Liver (tissue), 9 donors: ENCODE data around the gene SQOR. TPM values are rescaled to one million over a fixed set of nuclear protein-coding genes. Genes with fewer than 3 reads are reported as not detected.

ENCODE experiments used
- DNase-seq: peaks from one replicate; pipeline ENCODE4 v3.0.0-alpha.2; 2017; ENCODE audit warnings: low spot score
- H3K27ac ChIP-seq, 2 donors: one replicate each; pipeline ENCODE4 v1.7.0; 2013; ENCODE audit warnings: inconsistent platforms in 2 of 2, low read length in 2 of 2, control low read depth in 1 of 2, low read depth in 1 of 2, mild to moderate bottlenecking in 1 of 2
- H3K27me3 ChIP-seq, 4 donors: one replicate each; pipeline versions ENCODE4 v1.6.1 to v1.7.0; 2013; ENCODE audit warnings: low read length in 3 of 4, inconsistent platforms in 1 of 4, mild to moderate bottlenecking in 1 of 4, moderate library complexity in 1 of 4; ENCODE audit not compliant: control insufficient read depth in 4 of 4, insufficient read depth in 4 of 4
- H3K36me3 ChIP-seq, 4 donors: one replicate each; pipeline versions ENCODE4 v1.6.1 to v1.7.0; 2013; ENCODE audit warnings: low read length in 3 of 4, mild to moderate bottlenecking in 3 of 4, low read depth in 1 of 4, moderate library complexity in 1 of 4; ENCODE audit not compliant: control insufficient read depth in 4 of 4, insufficient read depth in 3 of 4
- H3K4me1 ChIP-seq, 4 donors: one replicate each; pipeline versions ENCODE4 v1.6.1 to v1.7.0; 2013; ENCODE audit warnings: low read length in 3 of 4, mild to moderate bottlenecking in 3 of 4, moderate library complexity in 1 of 4; ENCODE audit not compliant: control insufficient read depth in 4 of 4, insufficient read depth in 4 of 4
- H3K4me3 ChIP-seq, 3 donors: one replicate each; pipeline versions ENCODE4 v1.6.1 to v1.7.0; 2013; ENCODE audit warnings: low read length in 3 of 3, control low read depth in 1 of 3, low read depth in 1 of 3, mild to moderate bottlenecking in 1 of 3
- H3K9ac ChIP-seq, 2 donors: one replicate each; pipeline ENCODE4 v1.7.0; 2013; ENCODE audit warnings: low read length in 2 of 2, mild to moderate bottlenecking in 2 of 2, moderate library complexity in 2 of 2, control low read depth in 1 of 2, low read depth in 1 of 2
- H3K9me3 ChIP-seq, 4 donors: one replicate each; pipeline versions ENCODE4 v1.6.1 to v1.7.0; 2013; ENCODE audit warnings: low read length in 3 of 4; ENCODE audit not compliant: control insufficient read depth in 4 of 4
- EGR1 ChIP-seq, 2 donors: IDR thresholded peaks; 2 replicates each; pipeline ENCODE4 v1.6.1; 2016 to 2018; ENCODE audit warnings: antibody characterized with exemption in 2 of 2, low read depth in 2 of 2
- FOXA1 ChIP-seq: IDR thresholded peaks from 2 replicates; pipeline ENCODE4 v1.6.1; 2016; ENCODE audit warnings: antibody characterized with exemption
- HNF4A ChIP-seq, 2 donors: conservative IDR thresholded peaks; 2 replicates each; pipeline ENCODE4 v1.6.1; 2016; ENCODE audit warnings: antibody characterized with exemption in 2 of 2, mild to moderate bottlenecking in 2 of 2
- HNF4G ChIP-seq: IDR thresholded peaks from 2 replicates; pipeline ENCODE4 v1.6.1; 2016; ENCODE audit warnings: antibody characterized with exemption
- RAD21 ChIP-seq, 2 donors: IDR thresholded peaks; 2 replicates each; pipeline ENCODE4 v1.6.1; 2016; ENCODE audit warnings: antibody characterized with exemption in 2 of 2, mild to moderate bottlenecking in 2 of 2
- RXRA ChIP-seq, 2 donors: IDR thresholded peaks; 2 replicates each; pipeline ENCODE4 v1.6.1; 2017 to 2018; ENCODE audit warnings: antibody characterized with exemption in 2 of 2, mild to moderate bottlenecking in 1 of 2
- SP1 ChIP-seq: IDR thresholded peaks from 2 replicates; pipeline ENCODE4 v1.6.1; 2018; ENCODE audit warnings: antibody characterized with exemption, mild to moderate bottlenecking
- TAF1 ChIP-seq: conservative IDR thresholded peaks from 2 replicates; pipeline ENCODE4 v1.6.1; 2016; ENCODE audit warnings: antibody characterized with exemption, mild to moderate bottlenecking
- YY1 ChIP-seq: IDR thresholded peaks from 2 replicates; pipeline ENCODE4 v1.6.1; 2016; ENCODE audit warnings: antibody characterized with exemption, mild to moderate bottlenecking
- ZBTB33 ChIP-seq: IDR thresholded peaks from 2 replicates; pipeline ENCODE4 v1.6.1; 2016; ENCODE audit warnings: antibody characterized with exemption
- WGBS: extraction: QIAGEN DNeasy Blood & Tissue Kit; methylation state at CpG from one replicate; pipeline ENCODE4 v1.1.7; 2013; 5-methylcytosine and 5-hydroxymethylcytosine counted together
- polyA plus RNA-seq, 2 donors: library from polyadenylated mRNA; stranded (reverse) in 1 of 2; unstranded in 1 of 2; fragments of 200-250 nt in 1 of 2; fragments of >200 nt in 1 of 2; fragmentation: Nextera tagmentation in 1 of 2; extraction: Ambion mirVana in 1 of 2; gene quantifications; one replicate each; pipeline versions ENCODE4 v1.2.1 to v1.2.3, GENCODE V29; 2013 to 2015
- total RNA-seq, 2 donors: library from RNA; depleted of rRNA; stranded (reverse); fragments of >200 nt; gene quantifications; one replicate each; pipeline ENCODE4 v1.2.3, GENCODE V29; 2014
- TF ChIP-seq, protein P1 (sequence below): IDR thresholded peaks from 2 replicates; pipeline ENCODE4 v1.6.1; 2016; ENCODE audit warnings: antibody characterized with exemption
- TF ChIP-seq, protein P2 (sequence below): fragments of 150-350 bp; IDR thresholded peaks from 2 replicates; pipeline ENCODE4 v1.5.1; 2017; ENCODE audit warnings: improper control_type of control experiment, low read depth, low read length; ENCODE audit not compliant: missing input control
- TF ChIP-seq, protein P3 (sequence below): IDR thresholded peaks from 2 replicates; pipeline ENCODE4 v1.6.1; 2016; ENCODE audit warnings: antibody characterized with exemption, mild to moderate bottlenecking
- donor health status: healthy.
- donor health status: healthy.
- donor health status: healthy.
- donor health status: healthy.
- donor health status: healthy.

The SQOR gene
- total and polyA plus RNA-seq, 4 donors = 29.6 to 41.7 (median 35.1) TPM

DNA sequence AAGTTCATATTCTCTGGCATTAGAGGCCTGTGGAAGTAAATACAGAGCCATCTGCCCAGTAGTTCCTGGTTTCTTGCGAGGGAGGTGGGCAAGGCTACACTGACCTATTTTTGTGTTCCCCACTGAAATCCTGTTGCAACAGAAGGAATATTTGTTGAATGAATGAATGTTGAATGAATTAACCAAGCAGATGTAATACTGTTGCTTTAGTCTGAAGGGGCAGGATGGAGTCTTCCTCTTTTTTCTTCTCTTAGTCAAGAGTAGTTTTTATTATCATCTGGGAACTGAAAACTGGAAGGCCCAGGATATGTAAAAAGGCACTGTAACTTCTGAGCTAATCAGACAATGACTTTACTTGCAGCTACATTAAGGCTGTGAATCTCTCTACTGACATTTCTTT is 30.5 kb upstream of the SQOR start (continued):
- no peak for TF ChIP-seq RAD21 (IDR thresholded peaks at IDR 0.05)

GRCh38 chr15:45606413-45606812 is 28.4 kb upstream of the SQOR start:
- WGBS = 89% methylated on average over 3 of the region's 3 CpGs
- Histone ChIP-seq H3K27me3 (no peaks in the 10 kb centered on the region), H3K9ac (no peak overlapping the region), H3K4me3 (no peak overlapping the region), H3K9me3 (no peaks in the 10 kb centered on the region), H3K36me3 (peaks cover 3 to 14% (median 9%) of the 10 kb centered on the region in 4 donors), H3K4me1 (no peaks in the 10 kb centered on the region), H3K27ac (no peak overlapping the region)
- TF ChIP-seq EGR1 (IDR thresholded peaks at IDR 0.05; ENCODE audit: low read depth in 2 of 2) (no peak), RXRA (IDR thresholded peaks at IDR 0.05) (no peak), YY1 (no peak), SP1 (no peak), TAF1 (no peak), ZBTB33 (no peak), HNF4G (no peak), RAD21 (IDR thresholded peaks at IDR 0.05) (no peak), FOXA1 (no peak)
- TF ChIP-seq, protein P1, sequence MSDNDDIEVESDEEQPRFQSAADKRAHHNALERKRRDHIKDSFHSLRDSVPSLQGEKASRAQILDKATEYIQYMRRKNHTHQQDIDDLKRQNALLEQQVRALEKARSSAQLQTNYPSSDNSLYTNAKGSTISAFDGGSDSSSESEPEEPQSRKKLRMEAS = no peak
- TF ChIP-seq, protein P2, sequence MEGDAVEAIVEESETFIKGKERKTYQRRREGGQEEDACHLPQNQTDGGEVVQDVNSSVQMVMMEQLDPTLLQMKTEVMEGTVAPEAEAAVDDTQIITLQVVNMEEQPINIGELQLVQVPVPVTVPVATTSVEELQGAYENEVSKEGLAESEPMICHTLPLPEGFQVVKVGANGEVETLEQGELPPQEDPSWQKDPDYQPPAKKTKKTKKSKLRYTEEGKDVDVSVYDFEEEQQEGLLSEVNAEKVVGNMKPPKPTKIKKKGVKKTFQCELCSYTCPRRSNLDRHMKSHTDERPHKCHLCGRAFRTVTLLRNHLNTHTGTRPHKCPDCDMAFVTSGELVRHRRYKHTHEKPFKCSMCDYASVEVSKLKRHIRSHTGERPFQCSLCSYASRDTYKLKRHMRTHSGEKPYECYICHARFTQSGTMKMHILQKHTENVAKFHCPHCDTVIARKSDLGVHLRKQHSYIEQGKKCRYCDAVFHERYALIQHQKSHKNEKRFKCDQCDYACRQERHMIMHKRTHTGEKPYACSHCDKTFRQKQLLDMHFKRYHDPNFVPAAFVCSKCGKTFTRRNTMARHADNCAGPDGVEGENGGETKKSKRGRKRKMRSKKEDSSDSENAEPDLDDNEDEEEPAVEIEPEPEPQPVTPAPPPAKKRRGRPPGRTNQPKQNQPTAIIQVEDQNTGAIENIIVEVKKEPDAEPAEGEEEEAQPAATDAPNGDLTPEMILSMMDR = no peak
- DNase-seq = no peak

GRCh38 chr15:45606841-45607240 is 28.0 kb upstream of the SQOR start:
- no peak for DNase-seq
- H3K27me3 ChIP-seq = no peaks in the 10 kb centered on the region
- no peaks in the 10 kb centered on the region for H3K9me3 ChIP-seq
- TF ChIP-seq, protein P2 = no peak
- TF ChIP-seq ZBTB33 (no peak), RAD21 (IDR thresholded peaks at IDR 0.05) (no peak), HNF4A (conservative IDR thresholded peaks at IDR 0.05) (no peak), EGR1 (IDR thresholded peaks at IDR 0.05; ENCODE audit: low read depth in 2 of 2) (no peak), YY1 (no peak)
- TF ChIP-seq, protein P3, sequence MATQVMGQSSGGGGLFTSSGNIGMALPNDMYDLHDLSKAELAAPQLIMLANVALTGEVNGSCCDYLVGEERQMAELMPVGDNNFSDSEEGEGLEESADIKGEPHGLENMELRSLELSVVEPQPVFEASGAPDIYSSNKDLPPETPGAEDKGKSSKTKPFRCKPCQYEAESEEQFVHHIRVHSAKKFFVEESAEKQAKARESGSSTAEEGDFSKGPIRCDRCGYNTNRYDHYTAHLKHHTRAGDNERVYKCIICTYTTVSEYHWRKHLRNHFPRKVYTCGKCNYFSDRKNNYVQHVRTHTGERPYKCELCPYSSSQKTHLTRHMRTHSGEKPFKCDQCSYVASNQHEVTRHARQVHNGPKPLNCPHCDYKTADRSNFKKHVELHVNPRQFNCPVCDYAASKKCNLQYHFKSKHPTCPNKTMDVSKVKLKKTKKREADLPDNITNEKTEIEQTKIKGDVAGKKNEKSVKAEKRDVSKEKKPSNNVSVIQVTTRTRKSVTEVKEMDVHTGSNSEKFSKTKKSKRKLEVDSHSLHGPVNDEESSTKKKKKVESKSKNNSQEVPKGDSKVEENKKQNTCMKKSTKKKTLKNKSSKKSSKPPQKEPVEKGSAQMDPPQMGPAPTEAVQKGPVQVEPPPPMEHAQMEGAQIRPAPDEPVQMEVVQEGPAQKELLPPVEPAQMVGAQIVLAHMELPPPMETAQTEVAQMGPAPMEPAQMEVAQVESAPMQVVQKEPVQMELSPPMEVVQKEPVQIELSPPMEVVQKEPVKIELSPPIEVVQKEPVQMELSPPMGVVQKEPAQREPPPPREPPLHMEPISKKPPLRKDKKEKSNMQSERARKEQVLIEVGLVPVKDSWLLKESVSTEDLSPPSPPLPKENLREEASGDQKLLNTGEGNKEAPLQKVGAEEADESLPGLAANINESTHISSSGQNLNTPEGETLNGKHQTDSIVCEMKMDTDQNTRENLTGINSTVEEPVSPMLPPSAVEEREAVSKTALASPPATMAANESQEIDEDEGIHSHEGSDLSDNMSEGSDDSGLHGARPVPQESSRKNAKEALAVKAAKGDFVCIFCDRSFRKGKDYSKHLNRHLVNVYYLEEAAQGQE = no peak
- no peaks in the 10 kb centered on the region for H3K4me1 ChIP-seq
- 98% methylated on average over 1 of the region's 1 CpG for WGBS
- no peak overlapping the region for H3K27ac ChIP-seq
- H3K9ac ChIP-seq = no peak overlapping the region
- H3K36me3 ChIP-seq = peaks cover 3 to 14% (median 9%) of the 10 kb centered on the region in 4 donors
- no peak overlapping the region for H3K4me3 ChIP-seq
